ENCODE data around the gene PTH1R.
A peak's percentile ranks its signal among the peaks of the same experiment; 100 is the strongest.

Gene PTH1R

GRCh38 chr3:46930166-46930944, 52.8 kb downstream of the PTH1R start:
- DNase-seq (ENCODE audit: low spot score): no peak

GRCh38 chr3:46930945-46931403, 53.5 kb downstream of the PTH1R start:
- DNase-seq (ENCODE audit: low spot score): no peak

- peak; percentile 58 for DNase-seq (ENCODE audit: low spot score)
Measured at GRCh38 chr3:46931631-46932331, 54.3 kb downstream of the PTH1R start.

GRCh38 chr3:46932455-46933225, 55.1 kb downstream of the PTH1R start:
- no peak for DNase-seq (ENCODE audit: low spot score)

GRCh38 chr3:46933261-46933660, 55.7 kb downstream of the PTH1R start:
- DNase-seq (ENCODE audit: low spot score): no peak

GRCh38 chr3:46934072-46934471, 56.6 kb downstream of the PTH1R start:
- DNase-seq (ENCODE audit: low spot score): no peak

- DNase-seq (ENCODE audit: low spot score): peak; percentile 40
Measured at GRCh38 chr3:46934498-46935167, 57.1 kb downstream of the PTH1R start.

GRCh38 chr3:46935168-46935858, 57.8 kb downstream of the PTH1R start:
- peak; percentile 97 for DNase-seq (ENCODE audit: low spot score)

GRCh38 chr3:46935989-46936558, 58.6 kb downstream of the PTH1R start:
- no peak for DNase-seq (ENCODE audit: low spot score)

GRCh38 chr3:46936733-46937250, 59.3 kb downstream of the PTH1R start:
- peak; percentile 38 for DNase-seq (ENCODE audit: low spot score)

GRCh38 chr3:46938118-46938517, 60.6 kb downstream of the PTH1R start:
- DNase-seq (ENCODE audit: low spot score): no peak

- DNase-seq (ENCODE audit: low spot score): no peak
Measured at GRCh38 chr3:46939578-46940445, 62.3 kb downstream of the PTH1R start.

- no peak for DNase-seq (ENCODE audit: low spot score)
Measured at GRCh38 chr3:46942076-46942475, 64.6 kb downstream of the PTH1R start.

GRCh38 chr3:46942481-46943236, 65.1 kb downstream of the PTH1R start:
- no peak for DNase-seq (ENCODE audit: low spot score)

- no peak for DNase-seq (ENCODE audit: low spot score)
Measured at GRCh38 chr3:46943237-46944187, 66.0 kb downstream of the PTH1R start.

GRCh38 chr3:46944191-46944590, 66.7 kb downstream of the PTH1R start:
- DNase-seq (ENCODE audit: low spot score): no peak

GRCh38 chr3:46946416-46946815, 68.9 kb downstream of the PTH1R start:
- no peak for DNase-seq (ENCODE audit: low spot score)
